T-helper 2 cell treated with Interferon-gamma antibody and Interleukin-4, amounts not matched to agents 5 μg/mL and 100 μg/mL, for 36 hours (primary cell): ENCODE results near the gene CDH18.
"Not testable (repeated sequence)": the region's sequence is repeated elsewhere in the genome, so short reads cannot be mapped to it uniquely, and the experiment has no call there.

ENCODE experiments used
- DNase-seq: peaks from one replicate; pipeline ENCODE4 v3.0.0; 2021; ENCODE audit warnings: low spot score
- H3K27ac Mint-ChIP-seq: one replicate; pipeline ENCODE4 v1.8.0; 2021; ENCODE audit warnings: mild to moderate bottlenecking, mixed read lengths
- H3K27me3 Mint-ChIP-seq: one replicate; pipeline ENCODE4 v1.8.0; 2021; ENCODE audit warnings: low read depth, mixed read lengths
- H3K36me3 Mint-ChIP-seq: one replicate; pipeline ENCODE4 v1.8.0; 2021; ENCODE audit warnings: low read depth, mixed read lengths
- H3K4me1 Mint-ChIP-seq: one replicate; pipeline ENCODE4 v1.8.0; 2021; ENCODE audit warnings: low read depth, mixed read lengths
- H3K4me3 Mint-ChIP-seq: one replicate; pipeline ENCODE4 v1.8.0; 2022; ENCODE audit warnings: mild to moderate bottlenecking, moderate library complexity, mixed read lengths
- H3K9me3 Mint-ChIP-seq: one replicate; pipeline ENCODE4 v1.8.0; 2021; ENCODE audit warnings: mixed read lengths

Gene CDH18

GRCh38 chr5:19865336-19866089 lies 122.5 kb downstream of the CDH18 start:
- H3K36me3 Mint-ChIP-seq, result no peaks in the 10 kb centered on the region
- peaks cover 46% of the 10 kb centered on the region for H3K9me3 Mint-ChIP-seq
- H3K4me3 Mint-ChIP-seq, result no peak overlapping the region
- H3K27me3 Mint-ChIP-seq, result no peaks in the 10 kb centered on the region
- DNase-seq, result no peak
- H3K27ac Mint-ChIP-seq, result no peak overlapping the region
- no peaks in the 10 kb centered on the region for H3K4me1 Mint-ChIP-seq

GRCh38 chr5:19862711-19863110 lies 125.3 kb downstream of the CDH18 start:
- no peak for DNase-seq
- H3K4me3 Mint-ChIP-seq, result no peak overlapping the region
- H3K4me1 Mint-ChIP-seq, result no peaks in the 10 kb centered on the region
- no peaks in the 10 kb centered on the region for H3K27me3 Mint-ChIP-seq
- H3K9me3 Mint-ChIP-seq, result peaks cover 46% of the 10 kb centered on the region
- no peak overlapping the region for H3K27ac Mint-ChIP-seq
- no peaks in the 10 kb centered on the region for H3K36me3 Mint-ChIP-seq

DNA sequence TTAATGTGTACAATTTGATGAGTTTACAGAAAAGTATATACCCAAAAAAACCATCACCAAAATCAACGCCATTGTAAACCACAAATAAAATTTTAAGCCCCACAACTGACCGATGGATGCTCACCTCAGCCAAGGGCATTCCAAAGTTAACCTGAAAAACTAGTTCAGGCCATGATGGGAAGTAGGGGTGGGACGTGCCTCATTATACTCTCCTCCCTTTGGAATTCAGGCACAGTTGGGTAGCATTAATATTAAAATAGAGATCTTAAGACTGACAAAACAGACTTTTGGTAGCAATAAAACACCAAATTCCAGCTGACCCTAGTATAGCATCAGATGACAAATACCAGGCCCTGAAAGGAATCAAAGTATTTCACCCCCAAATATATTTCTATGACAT lies 129.0 kb downstream of the CDH18 start:
- Mint-ChIP-seq H3K36me3 (no peaks in the 10 kb centered on the region), H3K27me3 (no peaks in the 10 kb centered on the region), H3K9me3 (peaks cover 33% of the 10 kb centered on the region), H3K4me1 (no peaks in the 10 kb centered on the region), H3K27ac (no peak overlapping the region), H3K4me3 (no peak overlapping the region)
- DNase-seq, result no peak

DNA sequence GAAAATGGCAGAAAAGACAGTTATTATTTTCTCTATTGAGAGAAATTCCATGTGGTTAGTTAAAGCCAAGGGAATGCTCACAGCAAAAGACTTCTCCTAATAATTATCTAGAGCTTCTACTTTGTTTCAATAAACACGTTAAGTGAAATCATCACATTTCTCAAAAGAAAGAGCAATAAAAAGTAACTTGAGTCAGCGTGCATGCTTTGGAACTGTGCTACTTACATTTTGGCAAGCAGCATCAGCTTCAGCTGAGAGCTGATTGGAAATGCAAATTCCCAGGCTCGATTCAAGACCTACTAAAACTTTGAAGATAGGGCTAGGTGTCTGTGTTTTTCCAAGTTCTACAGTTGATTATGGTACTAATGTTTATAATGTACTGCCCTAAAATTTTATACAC lies 132.1 kb downstream of the CDH18 start:
- Mint-ChIP-seq H3K4me1 (no peaks in the 10 kb centered on the region), H3K27me3 (no peaks in the 10 kb centered on the region), H3K9me3 (peaks cover 14% of the 10 kb centered on the region), H3K4me3 (no peak overlapping the region), H3K36me3 (no peaks in the 10 kb centered on the region), H3K27ac (no peak overlapping the region)
- DNase-seq, result no peak

GRCh38 chr5:19855453-19855852 lies 132.5 kb downstream of the CDH18 start:
- Mint-ChIP-seq H3K9me3 (peaks cover 14% of the 10 kb centered on the region), H3K4me3 (no peak overlapping the region), H3K36me3 (no peaks in the 10 kb centered on the region), H3K27ac (no peak overlapping the region), H3K27me3 (no peaks in the 10 kb centered on the region), H3K4me1 (no peaks in the 10 kb centered on the region)
- DNase-seq, result no peak

GRCh38 chr5:19855031-19855430 lies 133.0 kb downstream of the CDH18 start:
- Mint-ChIP-seq H3K27me3 (no peaks in the 10 kb centered on the region), H3K27ac (no peak overlapping the region), H3K36me3 (no peaks in the 10 kb centered on the region), H3K4me1 (no peaks in the 10 kb centered on the region), H3K4me3 (no peak overlapping the region), H3K9me3 (peaks cover 11% of the 10 kb centered on the region)
- no peak for DNase-seq

DNA sequence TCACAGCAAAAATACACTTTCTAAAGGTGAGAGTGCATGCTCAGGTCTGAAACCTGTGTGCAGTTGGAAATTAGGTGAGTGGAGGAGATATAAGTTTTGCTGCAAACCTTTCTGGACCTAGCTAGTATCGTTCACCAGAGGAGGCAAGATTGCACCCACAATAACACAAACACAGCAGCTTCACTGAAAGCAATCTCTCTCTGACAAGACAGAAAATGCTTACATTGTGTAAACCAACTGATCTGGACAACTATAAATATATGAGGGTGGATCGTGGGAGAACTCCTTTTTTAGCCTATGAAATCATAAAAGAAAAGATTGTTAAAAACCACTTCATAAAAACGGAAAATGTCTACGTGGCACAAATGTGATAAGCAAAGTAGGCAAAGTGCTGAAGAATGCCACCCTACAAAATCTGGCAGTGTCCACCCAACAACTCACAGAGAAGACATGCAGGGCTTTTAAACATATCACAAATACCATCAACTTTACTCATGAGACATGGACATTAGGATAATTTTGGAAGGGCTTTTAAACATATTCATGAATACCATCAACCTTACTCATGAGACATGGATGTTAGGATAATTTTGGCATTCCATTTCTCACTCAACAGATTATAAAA lies 134.3 kb downstream of the CDH18 start:
- Mint-ChIP-seq H3K27me3 (no peaks in the 10 kb centered on the region), H3K4me3 (no peak overlapping the region), H3K36me3 (no peaks in the 10 kb centered on the region), H3K4me1 (no peaks in the 10 kb centered on the region), H3K9me3 (peaks cover 15% of the 10 kb centered on the region), H3K27ac (no peak overlapping the region)
- no peak for DNase-seq

- H3K4me1 Mint-ChIP-seq, result no peaks in the 10 kb centered on the region
- H3K4me3 Mint-ChIP-seq, result no peak overlapping the region
- H3K36me3 Mint-ChIP-seq, result no peaks in the 10 kb centered on the region
- peaks cover 55% of the 10 kb centered on the region for H3K9me3 Mint-ChIP-seq
- DNase-seq, result no peak
- H3K27ac Mint-ChIP-seq, result no peak overlapping the region
- no peaks in the 10 kb centered on the region for H3K27me3 Mint-ChIP-seq
These were observed 150.3 kb downstream of the CDH18 start for GRCh38 chr5:19837536-19838174.

GRCh38 chr5:19835442-19835841 lies 152.6 kb downstream of the CDH18 start:
- no peaks in the 10 kb centered on the region for H3K27me3 Mint-ChIP-seq
- H3K36me3 Mint-ChIP-seq, result no peaks in the 10 kb centered on the region
- no peak overlapping the region for H3K4me3 Mint-ChIP-seq
- no peaks in the 10 kb centered on the region for H3K4me1 Mint-ChIP-seq
- DNase-seq, result no peak
- no peak overlapping the region for H3K27ac Mint-ChIP-seq
- H3K9me3 Mint-ChIP-seq, result peaks cover 59% of the 10 kb centered on the region

- not testable (repeated sequence) for H3K27me3 Mint-ChIP-seq, H3K4me1 Mint-ChIP-seq, H3K36me3 Mint-ChIP-seq, H3K4me3 Mint-ChIP-seq, DNase-seq, H3K27ac Mint-ChIP-seq
- H3K9me3 Mint-ChIP-seq, result peaks cover 27% of the 10 kb centered on the region
These were observed 175.3 kb downstream of the CDH18 start for GRCh38 chr5:19812720-19813119.

GRCh38 chr5:19806756-19807155 lies 181.2 kb downstream of the CDH18 start:
- Mint-ChIP-seq H3K27ac (no peak overlapping the region), H3K36me3 (no peaks in the 10 kb centered on the region), H3K9me3 (peaks cover 25% of the 10 kb centered on the region), H3K4me1 (no peaks in the 10 kb centered on the region), H3K27me3 (no peaks in the 10 kb centered on the region), H3K4me3 (no peak overlapping the region)
- no peak for DNase-seq

DNA sequence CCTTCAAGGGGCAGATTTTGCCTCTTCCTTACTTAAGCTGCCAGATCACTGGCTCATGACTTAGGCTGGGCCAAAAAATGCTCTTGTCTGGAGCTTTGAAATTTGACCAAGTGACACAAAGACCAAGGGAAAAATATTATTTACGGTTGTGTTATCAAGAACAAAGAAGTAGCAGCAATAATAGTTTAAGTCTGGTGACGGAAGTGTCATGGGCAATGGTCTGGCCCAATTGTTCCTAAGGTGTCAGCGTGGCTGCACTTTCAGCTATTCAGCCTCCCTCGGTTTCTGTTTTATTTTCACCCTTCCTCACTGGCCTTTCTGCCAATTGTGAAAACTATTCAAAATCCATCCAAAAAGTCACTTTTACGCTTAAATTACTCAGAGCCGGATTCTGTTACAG lies 185.3 kb downstream of the CDH18 start:
- Mint-ChIP-seq H3K36me3 (no peaks in the 10 kb centered on the region), H3K27me3 (no peaks in the 10 kb centered on the region), H3K4me1 (no peaks in the 10 kb centered on the region), H3K27ac (no peak overlapping the region), H3K9me3 (peaks cover 18% of the 10 kb centered on the region), H3K4me3 (no peak overlapping the region)
- DNase-seq, result no peak

DNA sequence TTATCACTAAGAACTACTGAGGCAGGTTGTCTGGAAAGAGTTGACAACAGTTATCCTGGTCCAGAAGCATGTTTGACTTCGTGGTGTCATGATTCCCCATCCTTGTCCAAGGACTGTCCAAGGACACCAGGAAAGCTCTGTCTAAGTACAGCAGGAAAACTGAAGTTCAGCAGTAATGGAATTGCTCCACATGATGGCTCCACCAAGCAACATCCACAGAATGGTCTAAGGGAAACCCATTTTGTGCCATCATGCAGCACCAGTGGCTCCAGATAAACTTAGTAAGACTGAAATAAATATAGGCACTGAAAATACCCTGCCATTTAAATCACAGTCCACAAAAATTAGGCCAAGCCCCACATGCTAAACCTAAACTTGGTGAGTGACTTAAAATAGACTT lies 192.8 kb downstream of the CDH18 start:
- Mint-ChIP-seq H3K4me1 (no peaks in the 10 kb centered on the region), H3K9me3 (peaks cover 17% of the 10 kb centered on the region), H3K27ac (no peak overlapping the region), H3K36me3 (no peaks in the 10 kb centered on the region), H3K27me3 (no peaks in the 10 kb centered on the region), H3K4me3 (no peak overlapping the region)
- no peak for DNase-seq

DNA sequence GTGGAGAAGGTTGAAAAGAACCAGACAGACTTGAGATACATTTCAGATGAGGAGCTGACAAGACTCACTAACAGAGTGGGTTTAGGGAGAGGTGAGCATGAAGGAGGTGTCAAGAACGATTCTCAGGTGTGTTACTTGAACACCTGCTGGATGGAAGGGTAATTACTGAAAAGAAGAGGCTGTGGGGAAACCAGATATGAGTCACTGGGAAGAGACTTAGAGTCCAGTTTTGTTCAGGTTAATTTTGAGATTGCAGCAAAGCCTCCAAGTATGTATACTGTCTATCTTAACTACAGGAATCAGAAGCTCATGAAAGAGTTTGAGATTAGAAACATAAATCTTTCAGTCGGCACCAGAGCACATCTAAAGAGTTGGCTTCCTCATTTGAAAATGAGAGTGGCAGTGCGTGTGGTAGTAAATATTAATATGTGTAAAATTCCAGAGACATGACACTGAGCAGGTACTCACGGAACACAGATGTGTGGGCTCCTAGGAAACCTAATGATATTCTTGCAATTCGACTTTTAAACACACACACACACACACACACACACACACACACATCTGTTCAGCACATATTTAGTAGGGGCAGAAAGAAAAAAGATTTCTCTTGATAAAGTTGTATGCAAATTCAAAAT lies 197.1 kb downstream of the CDH18 start:
- H3K36me3 Mint-ChIP-seq, result no peaks in the 10 kb centered on the region
- no peaks in the 10 kb centered on the region for H3K4me1 Mint-ChIP-seq
- DNase-seq, result no peak

More for the DNA sequence above, 197.1 kb downstream of the CDH18 start:
- H3K27ac Mint-ChIP-seq, result no peak overlapping the region
- H3K4me3 Mint-ChIP-seq, result no peak overlapping the region
- peaks cover 19% of the 10 kb centered on the region for H3K9me3 Mint-ChIP-seq
- H3K27me3 Mint-ChIP-seq, result no peaks in the 10 kb centered on the region
